MM.1S (cell line): Measurements from ENCODE around the gene FOSL1.

Source experiments
- EZH2 ChIP-seq: fragments of 300-600 bp; sonication (generic); optimal IDR thresholded peaks from 2 replicates; pipeline ENCODE3; 2017; ENCODE audit warnings: low read depth, mild to moderate bottlenecking, antibody characterized with exemption, low read length, mixed read lengths
- EZH2phosphoT487 ChIP-seq: fragments of 300-600 bp; sonication (generic); IDR thresholded peaks from 2 replicates; pipeline ENCODE4 v1.6.1; 2018; ENCODE audit warnings: antibody characterized with exemption, low read length
- TF ChIP-seq, protein P1 (sequence below): fragments of 300-600 bp; sonication (generic); IDR thresholded peaks from 2 replicates; pipeline ENCODE4 v1.5.1; 2016; ENCODE audit warnings: antibody characterized with exemption, low read length, mixed read lengths

DNA sequence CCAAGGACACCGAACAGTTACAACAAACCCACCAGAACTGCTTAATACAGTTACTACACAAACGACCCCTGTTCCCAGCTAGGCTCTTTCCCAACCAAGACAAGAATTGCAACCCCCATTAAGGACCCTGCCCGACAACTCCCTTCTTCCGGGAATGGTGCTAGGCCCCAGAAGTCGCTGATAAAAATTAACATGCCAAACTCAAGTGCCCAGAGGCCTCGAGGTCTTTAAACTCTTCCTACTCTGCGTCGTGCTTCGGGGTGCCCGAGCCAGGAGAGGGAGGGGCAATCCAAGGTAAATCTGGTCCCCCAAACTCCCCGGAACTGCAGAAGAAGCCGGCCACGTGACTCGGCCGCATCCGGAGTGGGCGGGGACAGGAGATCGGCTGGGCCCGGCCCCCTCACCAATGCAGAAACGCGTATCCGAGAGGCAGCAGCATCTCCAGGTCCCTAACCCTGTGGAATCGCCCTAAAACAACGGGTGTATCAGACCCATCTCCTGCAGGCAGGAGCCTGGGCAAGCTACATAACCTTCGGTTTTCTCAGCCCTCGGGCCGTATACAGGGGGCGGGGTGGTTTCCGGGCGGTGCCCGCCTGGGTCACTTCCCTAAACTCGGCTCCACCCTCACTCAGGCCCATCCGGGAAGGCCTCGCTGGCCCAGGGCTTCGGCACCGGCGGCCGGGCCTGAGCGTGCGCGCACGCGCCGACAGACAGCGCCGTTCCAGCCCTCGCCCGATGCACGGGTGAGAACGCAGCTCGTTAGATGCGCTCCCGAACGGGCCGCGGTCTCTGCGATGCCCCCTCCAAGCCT, 43.3 kb downstream of the FOSL1 start:
- TF ChIP-seq, protein P1, sequence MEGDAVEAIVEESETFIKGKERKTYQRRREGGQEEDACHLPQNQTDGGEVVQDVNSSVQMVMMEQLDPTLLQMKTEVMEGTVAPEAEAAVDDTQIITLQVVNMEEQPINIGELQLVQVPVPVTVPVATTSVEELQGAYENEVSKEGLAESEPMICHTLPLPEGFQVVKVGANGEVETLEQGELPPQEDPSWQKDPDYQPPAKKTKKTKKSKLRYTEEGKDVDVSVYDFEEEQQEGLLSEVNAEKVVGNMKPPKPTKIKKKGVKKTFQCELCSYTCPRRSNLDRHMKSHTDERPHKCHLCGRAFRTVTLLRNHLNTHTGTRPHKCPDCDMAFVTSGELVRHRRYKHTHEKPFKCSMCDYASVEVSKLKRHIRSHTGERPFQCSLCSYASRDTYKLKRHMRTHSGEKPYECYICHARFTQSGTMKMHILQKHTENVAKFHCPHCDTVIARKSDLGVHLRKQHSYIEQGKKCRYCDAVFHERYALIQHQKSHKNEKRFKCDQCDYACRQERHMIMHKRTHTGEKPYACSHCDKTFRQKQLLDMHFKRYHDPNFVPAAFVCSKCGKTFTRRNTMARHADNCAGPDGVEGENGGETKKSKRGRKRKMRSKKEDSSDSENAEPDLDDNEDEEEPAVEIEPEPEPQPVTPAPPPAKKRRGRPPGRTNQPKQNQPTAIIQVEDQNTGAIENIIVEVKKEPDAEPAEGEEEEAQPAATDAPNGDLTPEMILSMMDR = no peak
- TF ChIP-seq EZH2 = no peak
- TF ChIP-seq EZH2phosphoT487 = no peak
